Fibroblast of skin of right biceps (primary cell): ENCODE data around the gene OPN5.

Experiments used
- DNase-seq: peaks from one replicate; pipeline ENCODE4 v3.0.0-alpha.2; 2013

OPN5 gene

GRCh38 chr6:47865206-47865605, 83.4 kb downstream of the OPN5 start:
- DNase-seq: no peak

DNA sequence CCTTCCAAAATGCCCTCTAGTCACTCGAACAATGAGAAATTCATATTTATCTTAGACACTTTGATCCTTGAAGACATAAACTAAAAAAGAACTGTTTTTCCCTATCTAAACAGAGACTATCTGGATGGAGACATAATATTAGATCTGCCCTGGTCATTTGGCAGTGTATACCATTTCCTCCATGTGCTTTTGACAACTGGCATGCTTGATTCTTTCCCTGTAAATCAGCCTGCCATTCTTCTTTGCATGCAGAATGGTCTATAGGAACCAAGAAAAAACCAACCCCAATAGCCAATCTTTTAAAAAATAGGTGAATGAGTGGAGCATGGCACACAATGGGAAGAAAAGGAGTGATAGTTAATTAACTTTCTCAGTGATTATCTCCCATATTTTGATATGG, 93.8 kb downstream of the OPN5 start:
- no peak for DNase-seq
